Mucosa of descending colon (tissue), 3 donors: Measurements from ENCODE around the gene GAL3ST2. TPM values are rescaled to one million over a fixed set of nuclear protein-coding genes. Genes with fewer than 3 reads are reported as not detected.
A peak's percentile ranks its signal among the peaks of the same experiment; 100 is the strongest.
"Not testable (repeated sequence)": the region's sequence is repeated elsewhere in the genome, so short reads cannot be mapped to it uniquely, and the experiment has no call there.

ENCODE experiments used
- ATAC-seq: fragments of 200-7000 bp; cut with Tn5 transposase; one replicate; pipeline ENCODE4 v1.9.1; 2020; ENCODE audit warnings: mild to moderate bottlenecking, moderate library complexity
- DNase-seq, 3 donors: peaks; one replicate each; pipeline ENCODE4 v3.0.0-alpha.2; 2020
- H3K36me3 ChIP-seq: fragments of 200-600 bp; one replicate; pipeline ENCODE4 v1.8.0; 2021; ENCODE audit warnings: low read depth, mild to moderate bottlenecking
- H3K4me1 ChIP-seq: fragments of 200-600 bp; one replicate; pipeline ENCODE4 v1.8.0; 2021; ENCODE audit warnings: low read depth, mild to moderate bottlenecking
- H3K4me3 ChIP-seq: fragments of 200-600 bp; one replicate; pipeline ENCODE4 v1.8.0; 2021; ENCODE audit warnings: mild to moderate bottlenecking
- H3K9me3 ChIP-seq: fragments of 200-600 bp; one replicate; pipeline ENCODE4 v1.8.0; 2021; ENCODE audit warnings: mild to moderate bottlenecking
- CTCF ChIP-seq: fragments of 200-600 bp; IDR thresholded peaks from one replicate; pipeline ENCODE4 v1.8.0; 2022; ENCODE audit warnings: antibody characterized with exemption, mild to moderate bottlenecking
- intact Hi-C, 2 donors: fragments of 100-400 bp; cut with DNase I in 1 of 2; cut with micrococcal nuclease in 1 of 2; formaldehyde crosslinking; loops; one replicate each; pipeline versions ENCODE4 v1.11.0 to v1.11.1; 2022; cut with DNase I, micrococcal nuclease
- total RNA-seq, 3 donors: library from RNA; stranded (reverse); fragmentation: NEBNext Ultra II Directional in 2 of 3; extraction: Animal tissue kit (Norgen Biotek cat#: 25700) in 2 of 3; gene quantifications; one replicate each; pipeline versions ENCODE4 v1.2.1 to v1.2.4, GENCODE V29; 2021 to 2023
- donor health status: DM: no; HTN: no; CAD: no; lungs with moderate emphysema.
- donor health status: DM: no; HTN: no; CAD: no.
- donor health status: DM: no; HTN: yes; CAD: no.

The GAL3ST2 gene
- total RNA-seq, 3 donors from 2014 or later = 15.1 to 46.5 (median 42.4) TPM

- H3K9me3 ChIP-seq = no peaks in the 10 kb centered on the region
- no peak for TF ChIP-seq CTCF
- H3K36me3 ChIP-seq = no peaks in the 10 kb centered on the region
- DNase-seq (peak in 2 of 3 donors; percentile 31 to 56), ATAC-seq (peak; percentile 24)
- H3K4me3 ChIP-seq = no peak overlapping the region
- H3K4me1 ChIP-seq = peaks cover 15% of the 10 kb centered on the region
- intact Hi-C loops = no loop called here
Observed at GRCh38 chr2:241817126-241817820, 40.7 kb downstream of the GAL3ST2 start.

GRCh38 chr2:241817821-241818215 is 41.2 kb downstream of the GAL3ST2 start:
- DNase-seq = peak in 1 of 3 donors; percentile 14
- ATAC-seq, H3K4me3 ChIP-seq, H3K9me3 ChIP-seq, intact Hi-C loops, H3K36me3 ChIP-seq: not testable (repeated sequence)
- H3K4me1 ChIP-seq = peaks cover 15% of the 10 kb centered on the region

GRCh38 chr2:241818229-241818942 is 41.8 kb downstream of the GAL3ST2 start:
- Histone ChIP-seq H3K9me3 (no peaks in the 10 kb centered on the region), H3K4me1 (peaks cover 15% of the 10 kb centered on the region), H3K4me3 (no peak overlapping the region), H3K36me3 (no peaks in the 10 kb centered on the region)
- intact Hi-C loops = no loop called here
- no peak for TF ChIP-seq CTCF
- ATAC-seq (peak; percentile 2), DNase-seq (peak in 2 of 3 donors; percentile 29 to 51)

DNA sequence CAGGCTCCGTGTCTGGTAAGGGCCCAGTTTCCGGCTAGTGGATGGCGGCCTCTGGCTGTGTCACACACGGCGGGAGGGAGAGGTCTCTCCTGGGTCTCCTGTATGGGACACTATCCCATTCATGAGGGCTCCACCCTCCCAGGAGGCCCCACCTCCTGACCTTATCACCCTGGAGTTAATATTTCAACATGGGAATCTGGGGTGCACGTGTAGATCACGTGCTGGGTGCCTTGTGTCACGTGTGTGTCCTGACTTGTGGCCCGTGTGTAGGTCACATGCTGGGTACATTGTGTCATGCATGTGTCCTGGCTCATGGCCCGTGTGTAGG is 42.3 kb downstream of the GAL3ST2 start:
- Histone ChIP-seq H3K4me3 (no peak overlapping the region), H3K36me3 (no peaks in the 10 kb centered on the region), H3K9me3 (no peaks in the 10 kb centered on the region), H3K4me1 (peaks cover 15% of the 10 kb centered on the region)
- peak; percentile 56 to 80 (median 75) for DNase-seq
- intact Hi-C loops = no loop called here
- TF ChIP-seq CTCF = no peak
- peak; percentile 64 for ATAC-seq

DNA sequence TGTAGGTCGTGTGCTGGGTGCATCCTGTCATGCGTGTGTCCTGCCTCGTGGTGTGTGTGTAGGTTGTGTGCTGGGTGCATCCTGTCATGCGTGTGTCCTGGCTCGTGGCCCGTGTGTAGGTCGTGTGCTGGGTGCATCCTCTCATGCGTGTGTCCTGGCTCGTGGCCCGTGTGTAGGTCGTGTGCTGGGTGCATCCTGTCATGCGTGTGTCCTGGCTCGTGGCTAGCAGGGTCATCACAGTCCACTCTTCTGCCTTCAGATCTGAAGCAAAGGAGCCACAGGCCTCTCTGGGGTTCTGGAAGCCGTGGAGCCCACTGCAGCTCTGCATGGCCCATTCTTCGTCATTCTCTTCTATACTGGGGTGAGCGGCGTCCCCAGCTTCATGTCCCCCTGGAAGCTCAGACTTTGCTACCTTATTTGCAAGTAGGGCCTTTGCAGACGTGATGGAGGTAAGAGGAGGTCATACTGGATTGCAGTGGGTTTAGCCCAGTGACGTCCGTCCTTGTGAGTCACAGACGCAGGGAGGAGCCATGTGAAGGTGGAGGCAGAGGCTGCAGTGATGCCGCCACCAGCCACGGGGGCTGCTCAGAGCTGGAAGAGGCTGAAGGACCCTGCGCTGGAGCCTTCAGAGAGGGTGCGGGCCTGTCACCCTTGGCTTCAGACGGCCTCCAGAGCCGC is 43.5 kb downstream of the GAL3ST2 start:
- H3K4me3 ChIP-seq, ATAC-seq, H3K9me3 ChIP-seq, H3K36me3 ChIP-seq, intact Hi-C loops: not testable (repeated sequence)
- H3K4me1 ChIP-seq = peaks cover 15% of the 10 kb centered on the region
- DNase-seq = peak in 2 of 3 donors; percentile 35 to 60

GRCh38 chr2:241820625-241821384 is 44.2 kb downstream of the GAL3ST2 start:
- TF ChIP-seq CTCF = no peak
- ATAC-seq = no peak
- DNase-seq = no peak
- Histone ChIP-seq H3K4me1 (peaks cover 15% of the 10 kb centered on the region), H3K36me3 (no peaks in the 10 kb centered on the region), H3K9me3 (no peaks in the 10 kb centered on the region), H3K4me3 (no peak overlapping the region)
- intact Hi-C loops = no loop called here
